Hepatocyte (in vitro differentiated cells): ENCODE measurements around the gene CDC123. TPM values are rescaled to one million over a fixed set of nuclear protein-coding genes. Genes with fewer than 3 reads are reported as not detected.

ENCODE experiments used
- DNase-seq: peaks from one replicate; pipeline ENCODE4 v3.0.0-alpha.2; 2016; ENCODE audit warnings: low spot score
- H2AFZ ChIP-seq: fragments of 200-600 bp; sonication (generic); 2 replicates; pipeline ENCODE4 v1.6.0; 2016; ENCODE audit warnings: antibody characterized with exemption, mild to moderate bottlenecking
- H3K27ac ChIP-seq: fragments of 200-600 bp; sonication (generic); 2 replicates; pipeline ENCODE4 v1.5.1; 2016; ENCODE audit warnings: mild to moderate bottlenecking
- H3K27me3 ChIP-seq: fragments of 200-600 bp; sonication (generic); 2 replicates; pipeline ENCODE4 v1.6.1; 2016
- H3K36me3 ChIP-seq: fragments of 200-600 bp; sonication (generic); replicated peaks from 2 replicates; pipeline ENCODE4 v1.5.1; 2016; ENCODE audit warnings: low read depth; ENCODE audit not compliant: insufficient read depth
- H3K4me1 ChIP-seq: fragments of 200-600 bp; sonication (generic); 2 replicates; pipeline ENCODE4 v1.5.1; 2016; ENCODE audit warnings: mild to moderate bottlenecking, moderate library complexity; ENCODE audit not compliant: insufficient read depth
- H3K4me2 ChIP-seq: fragments of 200-600 bp; sonication (generic); 2 replicates; pipeline ENCODE4 v1.6.0; 2016
- H3K4me3 ChIP-seq: fragments of 200-600 bp; sonication (generic); 2 replicates; pipeline ENCODE4 v1.5.1; 2016; ENCODE audit warnings: mild to moderate bottlenecking
- H3K79me2 ChIP-seq: fragments of 200-600 bp; sonication (generic); 2 replicates; pipeline ENCODE4 v1.6.0; 2017; ENCODE audit warnings: mild to moderate bottlenecking
- H3K9me2 ChIP-seq: fragments of 200-600 bp; sonication (generic); replicated peaks from 2 replicates; pipeline ENCODE4 v1.6.0; 2017; ENCODE audit warnings: mild to moderate bottlenecking; ENCODE audit not compliant: insufficient read depth
- H3K9me3 ChIP-seq: fragments of 200-600 bp; sonication (generic); 2 replicates; pipeline ENCODE4 v1.5.1; 2016; ENCODE audit warnings: low read depth, mild to moderate bottlenecking
- H4K20me1 ChIP-seq: fragments of 200-600 bp; sonication (generic); 2 replicates; pipeline ENCODE4 v1.6.0; 2016; ENCODE audit warnings: mild to moderate bottlenecking; ENCODE audit not compliant: insufficient read depth, poor library complexity, severe bottlenecking
- EZH2 ChIP-seq: fragments of 200-600 bp; sonication (generic); IDR thresholded peaks from 2 replicates; pipeline ENCODE4 v1.6.1; 2016; ENCODE audit warnings: antibody characterized with exemption, mild to moderate bottlenecking, borderline replicate concordance
- WGBS: methylation state at CpG from one replicate; pipeline ENCODE4 v1.1.6; 2016; ENCODE audit warnings: low lambda C conversion rate; ENCODE audit errors: missing lambda C conversion rate; 5-methylcytosine and 5-hydroxymethylcytosine counted together
- polyA plus RNA-seq: library from polyadenylated mRNA; unstranded; fragments of >200 nt; fragmentation: Nextera tagmentation; extraction: Ambion mirVana; gene quantifications from 2 replicates; pipeline ENCODE4 v1.2.1, GENCODE V29; 2016
- total RNA-seq: library from RNA; depleted of rRNA; stranded (reverse); fragments of >200 nt; gene quantifications from 2 replicates; pipeline ENCODE4 v1.2.3, GENCODE V29; 2014

Gene CDC123
- total and polyA plus RNA-seq, 2 experiments from 2014 or later: 92.3 to 104 TPM

GRCh38 chr10:12299222-12299965, 103.4 kb downstream of the CDC123 start:
- Histone ChIP-seq H3K9me2 (no peaks in the 10 kb centered on the region), H4K20me1 (no peaks in the 10 kb centered on the region), H3K9me3 (no peaks in the 10 kb centered on the region), H3K27ac (no peak overlapping the region), H3K4me1 (no peaks in the 10 kb centered on the region), H3K79me2 (no peaks in the 10 kb centered on the region), H3K27me3 (no peaks in the 10 kb centered on the region), H2AFZ (no peak overlapping the region), H3K4me2 (no peak overlapping the region), H3K4me3 (no peak overlapping the region), H3K36me3 (no peaks in the 10 kb centered on the region)
- WGBS: 95% methylated on average over 13 of the region's 14 CpGs
- no peak for TF ChIP-seq EZH2
- DNase-seq: no peak

Other genes with a start within 250 kb of the CDC123 start
- 14.5 and 15.1 TPM in 2 replicates for gene UPF2, start 153.4 kb upstream of the CDC123 start, total RNA-seq
- gene UPF2, start 153.4 kb upstream of the CDC123 start, polyA plus RNA-seq: 12.3 and 12.9 TPM in 2 replicates
- gene DHTKD1, start 127.2 kb upstream of the CDC123 start, total RNA-seq: 17.5 and 22.8 TPM in 2 replicates
- gene DHTKD1, start 127.2 kb upstream of the CDC123 start, polyA plus RNA-seq: 11.7 and 23.8 TPM in 2 replicates
- 11.1 and 13.7 TPM in 2 replicates for gene SEC61A2, start 66.5 kb upstream of the CDC123 start, total RNA-seq
- 9.2 and 12.2 TPM in 2 replicates for gene SEC61A2, start 66.5 kb upstream of the CDC123 start, polyA plus RNA-seq
- 54.0 and 54.9 TPM in 2 replicates for gene NUDT5, start 297 bp upstream of the CDC123 start, total RNA-seq
- 80.9 and 85.1 TPM in 2 replicates for gene NUDT5, start 297 bp upstream of the CDC123 start, polyA plus RNA-seq
- 1.8 and 3.5 TPM in 2 replicates for gene CAMK1D, start 153.4 kb downstream of the CDC123 start, total RNA-seq
- gene CAMK1D, start 153.4 kb downstream of the CDC123 start, polyA plus RNA-seq: 3.6 and 6.0 TPM in 2 replicates